GM19240 (cell line): ENCODE results near the gene IQSEC2.

Experiments
- DNase-seq: peaks from one replicate; pipeline ENCODE4 v3.0.0; 2011; ENCODE audit warnings: low spot score; ENCODE audit not compliant: insufficient read length

The IQSEC2 gene

DNA sequence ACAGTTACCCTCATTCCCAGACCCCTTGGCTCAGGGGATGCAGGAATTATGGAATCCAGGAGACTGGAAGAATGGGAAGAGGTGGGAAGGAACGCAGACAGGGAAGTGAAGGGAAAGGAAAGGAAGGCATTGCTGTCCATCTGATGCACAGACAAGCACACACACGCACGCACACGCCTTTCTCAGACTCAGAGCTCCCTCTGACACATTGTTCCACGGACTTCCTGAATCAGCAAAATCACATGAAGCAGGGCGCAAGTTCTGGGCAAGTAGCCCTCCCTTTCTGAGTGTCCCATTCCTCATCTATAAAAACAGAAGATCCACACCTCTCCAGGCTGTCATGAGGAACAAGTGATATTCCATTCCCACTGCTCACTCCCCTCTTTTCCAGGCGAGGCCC, 13.2 kb downstream of the IQSEC2 start:
- DNase-seq: no peak

DNA sequence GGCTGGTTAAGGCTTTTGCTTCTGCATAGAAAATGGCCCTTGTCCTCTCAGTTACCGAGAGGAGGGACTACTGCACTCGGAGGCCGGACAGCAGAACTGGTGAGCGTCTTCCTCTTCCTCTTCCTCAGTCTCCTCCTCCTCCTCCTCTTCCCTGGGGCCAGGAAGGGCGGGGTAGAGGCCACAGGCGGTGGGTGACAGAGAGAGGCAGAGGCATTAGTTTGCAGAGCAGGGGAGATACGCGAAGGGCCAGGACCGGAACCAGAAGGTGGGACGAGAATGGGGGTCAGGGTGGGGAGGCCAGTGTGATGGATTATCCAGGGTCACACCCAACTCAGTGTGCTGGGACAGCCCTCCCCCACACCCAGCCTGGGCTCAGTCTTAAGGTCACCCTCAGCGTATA, 14.5 kb downstream of the IQSEC2 start:
- no peak for DNase-seq

DNA sequence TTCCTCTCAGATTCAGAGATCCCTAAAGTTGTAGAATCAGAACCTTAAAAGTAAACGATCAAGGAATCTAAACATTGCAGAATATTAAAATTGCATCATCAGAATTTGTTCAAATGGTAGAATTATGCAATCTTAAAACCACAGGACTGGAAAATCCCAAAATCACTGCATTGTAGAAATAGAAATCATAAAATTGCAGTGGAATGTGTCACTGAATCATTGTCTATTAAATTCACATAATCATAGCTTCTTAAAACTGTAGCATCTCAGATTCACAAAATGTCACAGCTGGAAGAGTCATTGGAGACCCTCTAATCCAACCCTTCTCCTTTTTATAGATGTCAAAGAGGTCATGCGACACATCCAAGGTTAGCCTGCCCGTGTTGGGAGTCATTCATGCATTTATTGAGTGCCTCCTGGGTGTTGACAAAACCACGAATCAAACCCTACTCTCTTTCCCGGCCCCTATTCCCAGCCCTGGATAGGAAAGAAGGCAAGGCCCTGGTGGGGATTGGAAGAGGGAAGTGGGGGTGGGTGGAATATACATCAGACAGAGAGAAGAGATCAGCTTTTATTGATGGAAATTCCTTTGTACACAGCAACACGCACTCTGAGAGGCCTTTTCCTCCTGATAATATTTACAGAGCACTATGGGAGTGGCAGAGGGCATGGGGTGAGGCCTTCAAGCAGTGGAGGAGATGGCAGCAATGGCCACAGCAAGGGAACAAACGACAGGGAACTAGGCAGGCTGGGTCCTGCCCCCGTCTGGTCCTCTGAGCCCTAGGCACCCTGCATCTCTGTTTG, 15.4 kb downstream of the IQSEC2 start:
- DNase-seq: no peak

DNA sequence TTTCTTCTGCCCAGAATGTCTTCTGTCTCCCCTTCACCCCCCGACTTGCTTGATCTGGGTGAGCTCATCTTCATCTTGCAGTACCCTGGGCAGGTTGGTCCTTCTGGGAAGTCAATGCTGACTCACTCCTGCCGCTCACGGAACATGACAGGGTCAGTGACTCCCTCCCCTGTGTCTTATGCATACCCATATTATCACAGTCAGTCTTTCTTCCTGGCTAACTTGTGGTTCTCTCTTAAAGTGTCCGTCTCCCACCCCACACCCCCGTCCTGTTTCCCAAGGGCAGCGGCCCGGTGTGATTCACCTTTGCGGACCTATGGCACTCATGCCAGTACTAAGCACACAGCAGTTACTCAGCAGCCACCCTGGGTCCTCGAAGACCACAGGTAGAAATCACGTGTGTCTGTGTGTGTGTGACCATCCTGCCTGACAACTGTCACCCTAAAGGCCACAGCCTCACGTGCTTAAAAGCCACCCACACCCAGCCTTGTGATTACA, 17.7 kb downstream of the IQSEC2 start:
- DNase-seq: no peak

DNA sequence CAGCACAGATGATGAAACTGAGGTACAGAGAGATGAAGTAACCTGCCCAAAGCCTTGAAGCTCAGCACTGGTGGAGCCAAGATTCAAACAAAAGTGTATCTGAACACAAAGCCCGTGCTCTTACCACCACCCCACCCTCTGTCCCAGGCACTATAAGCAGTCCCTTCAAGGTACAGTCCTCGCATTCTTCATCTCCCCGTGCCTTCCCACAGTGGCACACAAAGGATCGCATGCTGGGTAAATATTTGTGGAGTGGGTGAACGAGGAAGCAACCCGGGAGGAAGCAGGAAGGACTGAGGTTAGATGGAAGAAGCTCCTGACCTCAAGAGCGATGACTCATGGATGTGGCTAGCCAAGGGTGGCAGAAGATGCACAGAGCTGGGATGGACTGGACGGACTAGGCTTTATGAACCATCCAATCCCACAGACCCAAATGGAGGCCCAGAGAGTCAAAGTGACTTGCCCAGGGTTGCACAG, 18.4 kb downstream of the IQSEC2 start:
- no peak for DNase-seq

DNA sequence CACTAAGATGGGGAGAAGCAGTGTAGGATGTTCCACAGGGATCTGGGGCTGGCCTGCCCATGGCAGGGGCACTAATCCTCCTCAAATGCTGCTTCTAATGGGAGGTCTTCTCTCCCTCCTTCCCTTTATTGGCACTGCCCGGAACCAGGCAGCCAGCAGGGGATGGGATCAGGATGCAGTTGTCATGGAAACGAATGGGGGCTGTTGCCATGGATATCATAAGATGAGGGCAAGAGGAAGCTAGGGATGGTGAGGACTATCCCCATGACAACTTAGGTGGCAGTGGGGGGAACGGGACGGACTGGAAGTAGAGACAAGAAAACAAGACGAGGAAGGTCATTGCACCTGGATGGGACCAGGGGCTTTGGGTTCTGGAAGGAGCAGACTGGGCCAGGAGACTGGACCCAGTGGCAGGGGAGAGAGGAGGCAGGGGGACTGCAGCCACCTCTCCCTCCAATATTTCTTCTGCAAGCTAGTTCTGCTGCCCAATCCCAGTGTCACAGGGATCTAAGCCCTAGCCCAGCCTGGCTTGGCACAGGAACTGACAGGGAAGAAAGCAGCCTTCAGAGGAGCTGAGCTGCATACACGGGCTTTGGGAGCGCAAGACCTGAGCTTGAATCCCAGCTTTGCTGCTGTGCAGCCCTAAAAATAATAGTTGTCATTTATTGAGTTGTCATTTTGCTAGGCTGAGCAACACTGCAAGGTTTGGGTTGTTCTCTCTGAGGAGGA, 19.0 kb downstream of the IQSEC2 start:
- no peak for DNase-seq

DNA sequence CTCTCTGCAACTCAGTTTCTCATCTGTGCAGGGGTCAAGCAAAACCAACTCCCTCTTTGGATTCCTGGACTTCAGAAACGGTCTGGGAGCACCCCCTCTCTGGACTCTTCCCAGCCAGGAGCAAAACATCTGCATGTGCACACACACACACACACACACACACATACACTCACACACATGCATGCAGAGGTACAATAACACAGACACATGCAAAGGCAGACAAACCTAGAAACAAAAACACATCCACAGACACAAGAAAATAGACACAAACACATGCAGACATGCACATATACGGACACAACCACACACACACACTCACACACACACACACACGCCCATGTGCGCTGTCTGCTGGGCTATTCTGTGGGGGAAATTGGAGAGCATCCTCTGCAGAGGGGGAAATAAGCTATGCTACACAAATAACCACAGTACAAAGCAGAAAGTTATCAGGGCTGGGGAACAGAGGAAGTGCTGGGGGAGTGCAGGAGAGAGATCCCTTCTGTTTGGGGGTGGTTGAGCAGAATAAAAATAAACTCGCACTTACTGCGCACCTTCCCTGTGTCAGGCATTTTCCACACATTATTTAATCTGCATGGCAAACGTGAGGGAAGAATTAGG, 19.9 kb downstream of the IQSEC2 start:
- DNase-seq: no peak

DNA sequence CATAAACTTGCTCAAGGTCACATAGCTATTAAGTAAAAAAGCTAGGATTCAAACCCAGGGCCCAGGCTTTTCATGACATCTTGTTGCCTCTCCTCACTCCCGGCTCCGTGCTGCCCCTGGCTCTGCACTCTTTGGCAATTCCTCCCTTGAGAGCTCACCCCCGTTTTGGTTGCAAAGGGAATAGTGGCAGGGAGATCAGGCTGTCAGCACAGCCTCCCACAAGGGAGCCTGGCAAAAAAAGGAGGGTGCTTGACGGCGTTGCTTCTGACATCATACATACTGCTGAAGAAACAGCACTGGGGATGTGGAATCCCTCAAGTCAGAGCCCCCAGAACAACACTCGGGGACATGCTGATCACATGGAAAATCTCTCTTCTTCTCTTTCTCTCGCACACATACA, 20.5 kb downstream of the IQSEC2 start:
- DNase-seq: no peak

DNA sequence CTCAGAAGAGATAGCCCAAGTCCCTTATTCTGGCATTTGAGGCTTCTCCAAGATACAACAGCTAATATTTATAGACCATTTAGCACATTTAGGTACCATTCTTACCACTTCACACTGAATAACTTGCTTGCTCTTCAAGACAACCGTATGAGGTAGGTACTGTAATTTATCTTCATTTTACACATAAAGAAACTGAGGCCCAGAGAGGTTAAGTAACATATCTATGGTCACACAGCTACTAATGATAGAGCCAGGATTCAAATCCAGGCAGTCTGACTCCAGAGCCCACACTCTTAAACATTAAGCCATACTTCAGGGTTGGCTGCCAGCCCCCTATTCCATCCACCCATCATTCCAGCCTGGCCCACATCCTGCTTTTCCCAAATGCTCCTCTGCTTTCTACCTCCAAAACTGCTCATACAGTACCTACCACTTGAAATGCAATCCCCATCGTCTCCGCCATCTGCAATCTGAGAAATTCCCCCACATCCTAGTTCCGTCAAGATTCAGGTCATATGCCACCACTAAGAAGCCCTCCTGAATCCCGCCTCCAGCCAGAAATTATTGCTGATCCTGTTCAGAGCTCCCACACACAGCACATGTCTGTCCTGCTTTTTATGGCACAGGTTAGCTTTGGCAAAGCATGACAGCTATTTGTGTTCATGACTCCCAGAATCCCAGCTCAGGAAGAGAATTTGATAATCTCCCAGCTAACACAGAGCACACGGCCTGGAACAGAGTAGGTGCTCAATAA, 23.5 kb downstream of the IQSEC2 start:
- no peak for DNase-seq

DNA sequence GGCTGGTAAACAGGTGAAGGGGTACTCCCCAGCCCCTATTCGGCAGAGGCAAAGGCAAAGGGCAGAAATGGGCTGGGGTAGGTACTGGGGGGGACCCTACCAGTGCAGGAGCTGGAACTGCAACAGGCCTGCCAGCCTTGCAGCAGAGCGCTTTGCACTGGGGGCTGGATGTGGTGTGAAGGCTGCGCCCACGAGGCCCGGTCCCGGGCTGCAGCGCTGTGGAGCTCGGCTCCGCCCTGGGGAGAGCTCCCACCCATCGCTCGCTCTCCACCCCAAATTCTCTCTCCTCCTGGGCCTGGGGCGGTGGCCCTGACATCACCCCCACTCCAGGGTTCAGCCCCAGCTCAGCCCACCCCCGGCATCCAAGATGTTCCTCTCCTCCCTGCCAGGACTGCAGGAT, 24.2 kb downstream of the IQSEC2 start:
- no peak for DNase-seq

DNA sequence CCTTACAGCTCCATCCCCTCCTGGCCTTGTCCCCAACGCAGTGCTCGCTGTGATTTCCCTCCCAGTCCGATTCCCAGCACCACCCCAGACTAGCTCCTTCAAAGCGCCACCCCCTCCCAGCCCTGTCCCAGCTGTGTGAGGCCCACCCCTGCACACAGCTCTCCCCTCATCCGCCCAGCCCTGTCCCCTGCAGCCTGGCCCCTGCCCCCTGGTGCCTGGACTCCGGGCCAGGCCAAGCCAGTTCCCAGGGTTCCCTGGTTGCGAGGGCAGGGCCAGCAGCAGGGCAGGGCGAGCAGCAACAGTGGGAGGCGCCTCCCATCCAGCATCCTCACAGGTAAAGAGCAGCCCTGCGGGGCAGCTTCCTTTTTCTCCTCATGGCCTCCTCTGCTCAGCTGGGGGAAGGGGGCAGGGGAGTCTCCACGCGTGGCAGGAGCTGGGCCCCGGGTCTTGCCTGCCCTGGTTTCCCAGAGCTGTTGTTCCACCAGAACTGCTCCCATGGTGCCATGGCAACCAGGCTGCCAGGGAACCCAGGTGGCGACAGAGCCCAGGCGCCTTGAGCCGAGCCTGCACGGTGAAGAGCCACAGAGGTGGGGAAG, 24.8 kb downstream of the IQSEC2 start:
- no peak for DNase-seq

DNA sequence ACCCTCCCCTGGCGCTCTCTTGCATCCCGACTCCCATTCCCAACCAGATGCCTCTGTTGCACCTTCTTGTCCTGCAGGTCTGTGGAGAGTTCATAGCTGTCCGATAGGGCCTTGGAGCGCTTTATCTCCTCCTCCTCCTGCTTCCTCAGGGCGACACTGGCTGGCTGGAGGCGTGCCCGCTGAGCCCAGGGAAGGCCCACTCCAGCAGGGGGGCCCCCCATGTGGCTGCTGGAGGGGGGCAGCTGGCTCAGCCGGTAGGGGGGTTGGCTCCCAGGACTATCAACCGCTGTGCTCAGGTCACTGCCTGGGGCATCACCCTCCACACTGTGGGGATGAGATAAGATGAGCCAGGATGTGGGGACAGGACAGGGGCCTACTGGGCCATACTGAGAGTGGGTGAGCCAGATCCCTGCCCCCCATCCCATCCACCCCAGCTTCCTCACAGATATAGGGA, 25.6 kb downstream of the IQSEC2 start:
- no peak for DNase-seq

DNA sequence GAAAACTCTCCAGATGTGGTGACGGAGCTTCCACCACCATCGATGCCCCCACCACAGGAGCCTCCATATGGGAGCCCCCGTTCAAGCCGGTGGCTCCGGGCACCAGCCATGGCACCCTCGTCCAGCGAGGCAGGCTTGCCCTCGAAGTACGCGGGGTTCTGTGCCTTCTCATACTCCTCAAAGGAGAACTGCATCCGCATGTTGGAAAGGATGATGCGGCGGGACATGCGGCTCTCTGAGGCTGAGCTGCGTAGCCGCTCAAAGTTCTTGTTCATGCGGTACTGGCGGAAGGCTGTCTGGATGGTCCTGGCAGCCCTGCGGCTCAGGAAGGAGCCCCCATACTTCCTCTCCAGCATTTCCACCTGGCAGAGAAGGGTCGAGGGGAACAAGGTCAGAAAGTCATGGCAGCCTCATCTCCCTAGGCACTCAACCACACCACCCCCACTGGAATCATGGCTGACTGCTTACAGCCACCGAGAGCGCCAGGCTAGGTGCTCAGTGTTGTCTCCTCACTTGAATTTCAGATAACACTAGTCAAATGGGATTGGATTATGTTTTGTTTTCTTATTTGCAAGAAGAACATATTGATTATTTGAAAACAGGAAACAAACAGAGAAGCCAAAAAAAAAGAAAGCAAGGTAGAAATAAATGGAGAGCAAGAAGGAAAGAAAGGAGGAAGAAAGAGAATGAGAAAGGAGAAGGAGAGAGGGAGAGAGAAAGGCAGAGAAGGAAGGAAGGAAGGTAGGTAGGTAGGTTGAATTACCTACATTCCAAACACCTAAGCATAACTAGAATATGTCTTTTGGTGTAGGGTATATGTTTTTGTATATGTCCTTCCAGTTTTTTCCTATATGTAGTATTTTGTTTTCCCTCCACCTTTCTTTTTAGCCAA, 26.6 kb downstream of the IQSEC2 start:
- DNase-seq: no peak

DNA sequence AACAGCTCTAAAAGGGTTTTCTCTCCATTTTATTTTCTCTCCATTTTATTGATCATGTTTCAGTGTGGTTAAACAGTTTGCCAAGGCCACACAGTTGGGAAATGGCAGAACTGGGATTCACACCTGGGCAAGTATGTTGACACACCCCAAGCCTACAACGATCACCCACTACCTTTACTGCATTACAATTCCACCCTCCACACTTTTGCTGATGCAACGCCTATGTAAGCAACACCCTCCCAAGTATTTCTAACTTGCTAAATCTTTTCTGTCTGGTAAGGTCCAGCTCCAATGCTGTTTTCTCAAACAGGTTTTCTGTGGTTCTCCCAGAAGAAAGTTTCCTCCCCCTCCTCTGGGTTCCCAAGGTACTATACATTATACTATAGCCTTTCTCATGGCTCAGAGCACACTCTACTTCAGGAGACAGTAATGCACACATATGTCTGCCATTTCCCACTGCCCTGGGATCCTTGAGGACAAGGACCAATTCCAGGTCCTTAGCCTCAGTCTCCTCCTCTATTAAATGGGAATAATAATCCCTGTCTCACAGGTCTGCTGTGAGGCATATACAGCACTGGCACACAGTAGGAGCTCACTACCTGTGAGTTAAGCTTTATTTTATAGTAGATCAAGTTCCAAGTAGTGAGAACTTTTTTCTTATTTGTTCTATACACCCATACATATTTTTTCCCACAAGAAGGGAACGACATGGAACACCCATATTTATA, 27.9 kb downstream of the IQSEC2 start:
- no peak for DNase-seq

DNA sequence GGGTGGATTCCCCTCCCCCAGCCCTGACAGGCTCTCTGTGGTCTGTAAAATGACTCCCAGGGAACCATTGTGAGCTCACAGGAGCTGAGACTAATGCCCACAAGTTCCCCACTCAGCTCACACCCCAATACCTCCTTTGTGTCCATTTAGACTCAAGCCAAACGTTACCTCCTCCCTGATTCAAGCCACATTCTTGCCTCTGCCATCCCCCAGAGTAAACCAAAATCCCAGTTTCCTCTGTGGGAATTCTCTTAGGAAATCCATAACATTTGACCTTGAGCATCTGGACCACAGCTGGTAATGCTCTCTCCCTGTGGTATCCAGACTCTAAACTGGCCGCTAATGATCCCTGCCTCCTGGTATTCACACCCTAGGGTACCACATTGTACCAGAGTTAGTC, 30.1 kb downstream of the IQSEC2 start:
- DNase-seq: no peak

DNA sequence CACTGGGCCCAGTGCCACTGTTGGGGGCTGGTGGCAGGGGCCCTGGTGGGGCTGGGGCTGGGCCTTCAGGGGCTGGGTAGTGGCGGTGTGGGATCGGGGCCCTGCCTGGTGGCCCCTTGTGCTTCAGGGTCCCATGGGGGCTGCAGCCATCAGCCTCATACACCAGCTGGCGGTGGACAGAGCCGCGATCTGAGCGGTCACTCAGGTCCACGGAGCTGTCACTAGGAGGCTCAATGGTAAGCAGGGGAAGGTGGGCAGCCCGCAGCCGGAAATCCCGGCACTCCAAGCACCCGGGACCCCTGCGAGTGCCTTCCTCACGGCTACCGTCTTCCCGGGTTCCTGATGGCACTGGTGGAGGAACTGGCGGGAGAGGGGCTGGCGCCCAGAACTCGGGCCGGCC, 30.8 kb downstream of the IQSEC2 start:
- DNase-seq: no peak

DNA sequence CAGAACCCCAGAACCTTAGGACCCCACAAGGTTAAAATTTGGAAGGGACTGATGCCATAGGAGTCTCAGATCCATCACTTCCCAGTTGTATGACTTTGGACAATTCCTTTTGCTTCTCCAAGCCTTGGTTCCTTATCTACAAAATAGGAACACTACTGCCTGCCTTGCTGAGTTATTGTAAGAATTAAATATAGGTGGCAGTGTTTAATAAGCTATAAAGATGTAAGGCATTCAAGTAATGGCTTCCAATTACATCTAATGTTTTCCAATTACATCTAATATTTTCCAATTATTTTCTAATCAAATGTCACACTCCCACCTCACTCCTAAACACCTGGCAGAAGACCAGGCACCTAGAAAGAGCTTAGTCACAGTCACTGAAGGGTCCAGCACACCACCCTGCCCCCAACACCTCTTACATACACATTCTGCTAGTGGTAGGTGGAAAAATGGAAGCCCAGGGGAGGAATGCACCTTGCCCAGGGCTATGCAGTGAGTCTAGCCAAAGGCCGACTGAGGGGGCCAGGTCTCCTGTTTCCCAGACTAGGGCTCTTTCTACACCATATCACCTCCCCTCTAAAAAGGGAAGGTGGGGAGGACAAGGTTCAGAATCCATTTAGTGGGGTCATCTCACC, 31.9 kb downstream of the IQSEC2 start:
- DNase-seq: no peak

DNA sequence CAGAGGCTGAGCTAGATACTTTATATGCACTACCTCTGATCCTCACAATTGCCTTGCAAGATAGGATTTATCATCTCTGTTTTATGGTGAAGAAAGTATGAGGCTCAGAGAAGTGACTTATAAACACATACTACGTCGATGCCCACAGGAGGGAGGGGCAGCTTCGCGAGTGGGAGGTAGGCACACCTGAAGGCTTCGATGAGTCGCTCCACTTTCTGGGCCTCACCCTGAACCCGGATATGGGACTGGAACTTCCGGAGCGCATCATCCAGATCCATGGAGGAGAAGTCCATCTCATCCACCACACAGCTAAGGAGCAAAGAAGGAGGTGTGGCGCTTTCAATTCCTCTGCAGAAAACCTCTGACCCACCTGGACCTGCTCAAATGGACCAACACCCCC, 33.5 kb downstream of the IQSEC2 start:
- no peak for DNase-seq

DNA sequence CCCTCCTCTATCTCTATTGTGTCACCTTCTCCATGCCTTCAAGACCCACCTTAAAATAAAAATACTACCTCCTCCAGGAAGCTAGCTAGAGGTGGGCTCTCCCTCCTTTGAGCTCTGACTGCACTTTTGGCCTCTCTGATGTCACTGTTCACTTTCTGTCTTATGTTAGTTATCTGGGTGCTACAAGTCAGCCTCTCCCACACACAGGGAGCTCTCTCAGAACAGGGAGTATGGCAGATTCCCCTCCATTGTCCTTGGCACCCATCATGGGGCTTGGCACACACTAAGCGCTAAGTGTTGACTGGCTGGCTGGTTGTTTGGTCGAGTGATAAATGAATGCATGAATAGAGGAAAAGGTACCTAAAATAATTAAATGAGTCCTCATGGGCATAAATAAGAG, 35.2 kb downstream of the IQSEC2 start:
- DNase-seq: no peak
